ENCODE measurements around the gene CRMP1.

DNA sequence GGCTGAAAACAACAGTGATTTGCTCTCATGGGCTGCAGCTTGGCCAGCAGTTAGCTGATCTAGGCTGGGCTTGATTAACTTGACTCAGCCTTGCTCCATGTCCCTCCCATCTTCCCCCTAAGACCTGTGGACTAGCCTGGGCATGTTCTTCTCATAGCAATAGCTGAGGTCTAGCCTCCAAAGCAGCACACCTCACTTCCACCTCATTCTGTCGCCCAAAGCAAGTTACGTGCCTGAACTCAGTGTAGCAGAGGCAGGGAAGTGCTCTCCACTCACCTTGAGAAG, 119.7 kb downstream of the CRMP1 start:
- TF ChIP-seq, protein P1, sequence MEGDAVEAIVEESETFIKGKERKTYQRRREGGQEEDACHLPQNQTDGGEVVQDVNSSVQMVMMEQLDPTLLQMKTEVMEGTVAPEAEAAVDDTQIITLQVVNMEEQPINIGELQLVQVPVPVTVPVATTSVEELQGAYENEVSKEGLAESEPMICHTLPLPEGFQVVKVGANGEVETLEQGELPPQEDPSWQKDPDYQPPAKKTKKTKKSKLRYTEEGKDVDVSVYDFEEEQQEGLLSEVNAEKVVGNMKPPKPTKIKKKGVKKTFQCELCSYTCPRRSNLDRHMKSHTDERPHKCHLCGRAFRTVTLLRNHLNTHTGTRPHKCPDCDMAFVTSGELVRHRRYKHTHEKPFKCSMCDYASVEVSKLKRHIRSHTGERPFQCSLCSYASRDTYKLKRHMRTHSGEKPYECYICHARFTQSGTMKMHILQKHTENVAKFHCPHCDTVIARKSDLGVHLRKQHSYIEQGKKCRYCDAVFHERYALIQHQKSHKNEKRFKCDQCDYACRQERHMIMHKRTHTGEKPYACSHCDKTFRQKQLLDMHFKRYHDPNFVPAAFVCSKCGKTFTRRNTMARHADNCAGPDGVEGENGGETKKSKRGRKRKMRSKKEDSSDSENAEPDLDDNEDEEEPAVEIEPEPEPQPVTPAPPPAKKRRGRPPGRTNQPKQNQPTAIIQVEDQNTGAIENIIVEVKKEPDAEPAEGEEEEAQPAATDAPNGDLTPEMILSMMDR (conservative IDR thresholded peaks at IDR 0.05) = no peak
- no peak for TF ChIP-seq EZH2 (IDR thresholded peaks at IDR 0.05; ENCODE audit: low read depth)

All from PC-9 (cell line).